Stimulated activated CD8-positive, alpha-beta memory T cell treated with anti-CD3 and anti-CD28 coated beads, Interleukin-4, amount 100 ng/mL, for 1 hour (primary cell): ENCODE measurements around the gene POTEB.
"Not testable (repeated sequence)": the region's sequence is repeated elsewhere in the genome, so short reads cannot be mapped to it uniquely, and the experiment has no call there.

Source experiments
- DNase-seq, 2 donors: peaks; one replicate each; pipeline ENCODE4 v3.0.0-alpha.2; 2020; ENCODE audit warnings: low read depth in 2 of 2, low spot score in 1 of 2

POTEB gene

GRCh38 chr15:21877635-21878034 is at the start of gene POTEB:
TSS of gene POTEB (minus strand) at chr15:21877735. CDS start at chr15:21877246, 489 bp downstream.
- not testable (repeated sequence) for DNase-seq

GRCh38 chr15:21890955-21891354 is 13.4 kb upstream of the POTEB start:
- not testable (repeated sequence) for DNase-seq

GRCh38 chr15:21889542-21889941 is 12.0 kb upstream of the POTEB start:
- not testable (repeated sequence) for DNase-seq

- not testable (repeated sequence) for DNase-seq
Measured at GRCh38 chr15:21838831-21839230, 38.7 kb downstream of the POTEB start.
